Measurements from ENCODE around the gene RBMS1. TPM values are rescaled to one million over a fixed set of nuclear protein-coding genes. Genes with fewer than 3 reads are reported as not detected.

The RBMS1 gene
- total and polyA plus RNA-seq, 2 of the 13 experiments (the other 11 are each of a cell fraction or from before 2014, with no cell fraction given) = 55.5 to 110 TPM

- ATAC-seq (no peak), FAIRE-seq (peak; percentile 23), DNase-seq (ENCODE audit: low spot score) (no peak)
- no peak overlapping the region for H3K9ac ChIP-seq (ENCODE audit: insufficient read depth, low read depth, low read length)
- in situ Hi-C loops (cut with HindIII; ENCODE audit: extremely low pct_ligation_motif_present, low pct_unique_long_range_greater_than_20kb) (no loop called here), intact Hi-C loops (cut with micrococcal nuclease; ENCODE audit: unreplicated experiment) (no loop called here)
- BruUV-seq (replicated peaks) = no TSS peak
- peak overlapping the region; percentile 64; the same call in 1 of the 2 replicates for H3K4me2 ChIP-seq (ENCODE audit: low read depth, low read length)
- ChIA-PET CTCF (ENCODE audit: low intra/inter-chr PET ratio, low total read pairs) (no interaction called here), POLR2A (interaction anchor here (1.1 kb wide), 1 partner anchor 16 kb away, joined by 4 read pairs; no protein-coding TSS in a partner anchor)
- H3K36me3 ChIP-seq (replicated peaks in 1 of 2; ENCODE audit: control insufficient read depth in 1 of 2, insufficient read depth in 2 of 2, low read length in 2 of 2) = no peaks in the 10 kb centered on the region
- no peaks in the 10 kb centered on the region for H3K79me2 ChIP-seq (ENCODE audit: insufficient read depth, low read length)
- H3K9me3 ChIP-seq (ENCODE audit: low read length) = no peaks in the 10 kb centered on the region
- H3K4me1 ChIP-seq (ENCODE audit: insufficient read depth, low read length) = peaks cover 51% of the 10 kb centered on the region
- TF ChIP-seq ZNF256 (CRISPR knock-in tag; conservative IDR thresholded peaks at IDR 0.05) = no peak
- no peak for TF ChIP-seq NCOA2 (CRISPR knock-in tag; IDR thresholded peaks at IDR 0.05)
- TF ChIP-seq FLYWCH1 (CRISPR knock-in tag; IDR thresholded peaks at IDR 0.05) = no peak
- H4K20me1 ChIP-seq (ENCODE audit: insufficient read depth, low read length) = no peaks in the 10 kb centered on the region
- H3K27me3 ChIP-seq (ENCODE audit: control insufficient read depth in 1 of 2, insufficient read depth in 2 of 2, low read length in 2 of 2) = no peaks in the 10 kb centered on the region
- no peak overlapping the region for H3K27ac ChIP-seq (ENCODE audit: extremely low read length, insufficient read depth, low read length)
- no peak overlapping the region for H3K4me3 ChIP-seq (replicated peaks in 1 of 3; ENCODE audit: insufficient read depth in 1 of 3, low read depth in 2 of 3, low read length in 3 of 3)
- 42% methylated on average over 3 of the region's 3 CpGs for WGBS (ENCODE audit: low lambda C conversion rate)
- H2AFZ ChIP-seq (ENCODE audit: low read length) = no peak overlapping the region
Measured at GRCh38 chr2:160223560-160223959, 270.0 kb downstream of the RBMS1 start.

GRCh38 chr2:160222546-160223283, 270.9 kb downstream of the RBMS1 start:
- ChIA-PET POLR2A (interaction anchor here (0.6 to 2.2 kb wide), 2 partner anchors 14 to 49 kb away, joined by 3 to 8 read pairs; no protein-coding TSS in a partner anchor), CTCF (ENCODE audit: low intra/inter-chr PET ratio, low total read pairs) (no interaction called here)
- Histone ChIP-seq H3K4me2 (ENCODE audit: low read depth, low read length) (peak overlapping the region; percentile 64), H4K20me1 (ENCODE audit: insufficient read depth, low read length) (no peaks in the 10 kb centered on the region), H3K27ac (ENCODE audit: extremely low read length, insufficient read depth, low read length) (no peak overlapping the region), H3K4me3 (replicated peaks in 1 of 3; ENCODE audit: insufficient read depth in 1 of 3, low read depth in 2 of 3, low read length in 3 of 3) (peak overlapping the region in 1 of 3 experiments; percentile 30; a peak in 1 of 6 replicates), H3K9me3 (ENCODE audit: low read length) (no peaks in the 10 kb centered on the region), H3K27me3 (ENCODE audit: control insufficient read depth in 1 of 2, insufficient read depth in 2 of 2, low read length in 2 of 2) (no peaks in the 10 kb centered on the region), H2AFZ (ENCODE audit: low read length) (no peak overlapping the region), H3K9ac (ENCODE audit: insufficient read depth, low read depth, low read length) (no peak overlapping the region), H3K36me3 (replicated peaks in 1 of 2; ENCODE audit: control insufficient read depth in 1 of 2, insufficient read depth in 2 of 2, low read length in 2 of 2) (no peaks in the 10 kb centered on the region), H3K4me1 (ENCODE audit: insufficient read depth, low read length) (peaks cover 42% of the 10 kb centered on the region), H3K79me2 (ENCODE audit: insufficient read depth, low read length) (no peaks in the 10 kb centered on the region)
- peak; percentile 78 for ATAC-seq
- FAIRE-seq = peak; percentile 57
- intact Hi-C loops (cut with micrococcal nuclease; ENCODE audit: unreplicated experiment) (no loop called here), in situ Hi-C loops (cut with HindIII; ENCODE audit: extremely low pct_ligation_motif_present, low pct_unique_long_range_greater_than_20kb) (no loop called here)
- no TSS peak for BruUV-seq (replicated peaks)
- peak; percentile 84 for DNase-seq (ENCODE audit: low spot score)
- WGBS (ENCODE audit: low lambda C conversion rate) = 11% methylated on average over 7 of the region's 7 CpGs
- TF ChIP-seq CREM (IDR thresholded peaks at IDR 0.05) (peak; percentile 17; the same call in 1 of the 2 replicates), CREM (CRISPR knock-in tag; IDR thresholded peaks at IDR 0.05) (no peak), PPARG (CRISPR knock-in tag; conservative IDR thresholded peaks at IDR 0.05) (peak; percentile 70), ZNF292 (CRISPR knock-in tag; IDR thresholded peaks at IDR 0.05; ENCODE audit: borderline replicate concordance, low read depth) (0 out of 2 replicates have a peak, but pooled peaks have one; percentile 47), ZNF556 (CRISPR knock-in tag; IDR thresholded peaks at IDR 0.05; ENCODE audit: borderline replicate concordance) (peak; percentile 60; the same call in 1 of the 2 replicates), SOX5 (CRISPR knock-in tag; IDR thresholded peaks at IDR 0.05; ENCODE audit: borderline replicate concordance) (peak; percentile 28; the same call in 1 of the 2 replicates), ZNF775 (CRISPR knock-in tag; IDR thresholded peaks at IDR 0.05; ENCODE audit: borderline replicate concordance) (no peak), ERF (CRISPR knock-in tag; IDR thresholded peaks at IDR 0.05) (0 out of 2 replicates have a peak, but pooled peaks have one; percentile 24), ZNF331 (CRISPR knock-in tag; IDR thresholded peaks at IDR 0.05) (0 out of 2 replicates have a peak, but pooled peaks have one; percentile 23), PRDM10 (CRISPR knock-in tag; IDR thresholded peaks at IDR 0.05; ENCODE audit: low read depth) (peak; percentile 49; the same call in 1 of the 2 replicates), ZNF83 (CRISPR knock-in tag; IDR thresholded peaks at IDR 0.05; ENCODE audit: borderline replicate concordance) (no peak)

Measured in HepG2 (cell line).